ENCODE data around the gene TMTC1.

DNA sequence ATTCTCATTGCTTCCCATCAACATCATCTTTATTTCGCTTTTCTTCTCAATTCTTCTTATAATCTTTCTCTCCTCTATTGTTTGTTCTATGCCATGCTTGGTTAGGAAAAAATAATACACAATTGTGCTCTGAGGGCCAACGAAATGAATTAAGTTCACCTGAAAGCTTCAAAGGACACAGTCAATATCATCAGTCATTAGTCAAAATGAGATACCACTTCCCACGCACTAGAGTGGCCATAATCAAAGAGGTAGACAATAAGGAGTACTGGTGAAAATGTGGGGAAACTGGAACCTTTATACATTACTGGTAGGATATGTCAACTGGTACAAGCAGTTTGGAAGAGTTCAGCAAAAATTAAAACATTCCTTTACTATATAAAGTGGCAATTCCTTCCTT, 91.5 kb downstream of the TMTC1 start:
- no peak for TF ChIP-seq GATA2 (IDR thresholded peaks at IDR 0.05; ENCODE audit: low read depth, low read length)
- TF ChIP-seq GATA3 (IDR thresholded peaks at IDR 0.05; ENCODE audit: low read depth, low read length): no peak

Data from SH-SY5Y (cell line).